Liver (tissue), 9 donors: ENCODE results near the gene CUBN. TPM values are rescaled to one million over a fixed set of nuclear protein-coding genes. Genes with fewer than 3 reads are reported as not detected.

ENCODE experiments used
- DNase-seq: peaks from one replicate; pipeline ENCODE4 v3.0.0-alpha.2; 2017; ENCODE audit warnings: low spot score
- H3K27ac ChIP-seq, 2 donors: one replicate each; pipeline ENCODE4 v1.7.0; 2013; ENCODE audit warnings: inconsistent platforms in 2 of 2, low read length in 2 of 2, control low read depth in 1 of 2, low read depth in 1 of 2, mild to moderate bottlenecking in 1 of 2
- H3K27me3 ChIP-seq, 4 donors: one replicate each; pipeline versions ENCODE4 v1.6.1 to v1.7.0; 2013; ENCODE audit warnings: low read length in 3 of 4, inconsistent platforms in 1 of 4, mild to moderate bottlenecking in 1 of 4, moderate library complexity in 1 of 4; ENCODE audit not compliant: control insufficient read depth in 4 of 4, insufficient read depth in 4 of 4
- H3K36me3 ChIP-seq, 4 donors: one replicate each; pipeline versions ENCODE4 v1.6.1 to v1.7.0; 2013; ENCODE audit warnings: low read length in 3 of 4, mild to moderate bottlenecking in 3 of 4, low read depth in 1 of 4, moderate library complexity in 1 of 4; ENCODE audit not compliant: control insufficient read depth in 4 of 4, insufficient read depth in 3 of 4
- H3K4me1 ChIP-seq, 4 donors: one replicate each; pipeline versions ENCODE4 v1.6.1 to v1.7.0; 2013; ENCODE audit warnings: low read length in 3 of 4, mild to moderate bottlenecking in 3 of 4, moderate library complexity in 1 of 4; ENCODE audit not compliant: control insufficient read depth in 4 of 4, insufficient read depth in 4 of 4
- H3K4me3 ChIP-seq, 3 donors: one replicate each; pipeline versions ENCODE4 v1.6.1 to v1.7.0; 2013; ENCODE audit warnings: low read length in 3 of 3, control low read depth in 1 of 3, low read depth in 1 of 3, mild to moderate bottlenecking in 1 of 3
- H3K9ac ChIP-seq, 2 donors: one replicate each; pipeline ENCODE4 v1.7.0; 2013; ENCODE audit warnings: low read length in 2 of 2, mild to moderate bottlenecking in 2 of 2, moderate library complexity in 2 of 2, control low read depth in 1 of 2, low read depth in 1 of 2
- H3K9me3 ChIP-seq, 4 donors: one replicate each; pipeline versions ENCODE4 v1.6.1 to v1.7.0; 2013; ENCODE audit warnings: low read length in 3 of 4; ENCODE audit not compliant: control insufficient read depth in 4 of 4
- ATF3 ChIP-seq: IDR thresholded peaks from 2 replicates; pipeline ENCODE4 v1.6.1; 2016; ENCODE audit warnings: antibody characterized with exemption
- CTCF ChIP-seq: fragments of 150-350 bp; IDR thresholded peaks from 2 replicates; pipeline ENCODE4 v1.5.1; 2017; ENCODE audit warnings: improper control_type of control experiment, low read depth, low read length; ENCODE audit not compliant: missing input control
- EGR1 ChIP-seq, 2 donors: IDR thresholded peaks; 2 replicates each; pipeline ENCODE4 v1.6.1; 2016 to 2018; ENCODE audit warnings: antibody characterized with exemption in 2 of 2, low read depth in 2 of 2
- FOXA1 ChIP-seq: IDR thresholded peaks from 2 replicates; pipeline ENCODE4 v1.6.1; 2016; ENCODE audit warnings: antibody characterized with exemption
- FOXA2 ChIP-seq: IDR thresholded peaks from 2 replicates; pipeline ENCODE4 v1.6.1; 2016; ENCODE audit warnings: antibody characterized with exemption
- GABPA ChIP-seq, 2 donors: IDR thresholded peaks in 1 of 2; conservative IDR thresholded peaks in 1 of 2; 2 replicates each; pipeline ENCODE4 v1.6.1; 2016; ENCODE audit warnings: antibody characterized with exemption in 2 of 2, mild to moderate bottlenecking in 1 of 2, moderate library complexity in 1 of 2
- HNF4A ChIP-seq, 2 donors: conservative IDR thresholded peaks; 2 replicates each; pipeline ENCODE4 v1.6.1; 2016; ENCODE audit warnings: antibody characterized with exemption in 2 of 2, mild to moderate bottlenecking in 2 of 2
- HNF4G ChIP-seq: IDR thresholded peaks from 2 replicates; pipeline ENCODE4 v1.6.1; 2016; ENCODE audit warnings: antibody characterized with exemption
- JUND ChIP-seq, 2 donors: IDR thresholded peaks; 2 replicates each; pipeline ENCODE4 v1.6.1; 2016; ENCODE audit warnings: antibody characterized with exemption in 2 of 2
- MAX ChIP-seq: IDR thresholded peaks from 2 replicates; pipeline ENCODE4 v1.6.1; 2016; ENCODE audit warnings: antibody characterized with exemption
- NR2F2 ChIP-seq: IDR thresholded peaks from 2 replicates; pipeline ENCODE4 v1.6.1; 2016; ENCODE audit warnings: antibody characterized with exemption
- RAD21 ChIP-seq, 2 donors: IDR thresholded peaks; 2 replicates each; pipeline ENCODE4 v1.6.1; 2016; ENCODE audit warnings: antibody characterized with exemption in 2 of 2, mild to moderate bottlenecking in 2 of 2
- REST ChIP-seq: IDR thresholded peaks from 2 replicates; pipeline ENCODE4 v1.6.1; 2016; ENCODE audit warnings: antibody characterized with exemption, mild to moderate bottlenecking
- RXRA ChIP-seq, 2 donors: IDR thresholded peaks; 2 replicates each; pipeline ENCODE4 v1.6.1; 2017 to 2018; ENCODE audit warnings: antibody characterized with exemption in 2 of 2, mild to moderate bottlenecking in 1 of 2
- SP1 ChIP-seq: IDR thresholded peaks from 2 replicates; pipeline ENCODE4 v1.6.1; 2018; ENCODE audit warnings: antibody characterized with exemption, mild to moderate bottlenecking
- TAF1 ChIP-seq: conservative IDR thresholded peaks from 2 replicates; pipeline ENCODE4 v1.6.1; 2016; ENCODE audit warnings: antibody characterized with exemption, mild to moderate bottlenecking
- YY1 ChIP-seq: IDR thresholded peaks from 2 replicates; pipeline ENCODE4 v1.6.1; 2016; ENCODE audit warnings: antibody characterized with exemption, mild to moderate bottlenecking
- ZBTB33 ChIP-seq: IDR thresholded peaks from 2 replicates; pipeline ENCODE4 v1.6.1; 2016; ENCODE audit warnings: antibody characterized with exemption
- WGBS: extraction: QIAGEN DNeasy Blood & Tissue Kit; methylation state at CpG from one replicate; pipeline ENCODE4 v1.1.7; 2013; 5-methylcytosine and 5-hydroxymethylcytosine counted together
- polyA plus RNA-seq, 2 donors: library from polyadenylated mRNA; stranded (reverse) in 1 of 2; unstranded in 1 of 2; fragments of 200-250 nt in 1 of 2; fragments of >200 nt in 1 of 2; fragmentation: Nextera tagmentation in 1 of 2; extraction: Ambion mirVana in 1 of 2; gene quantifications; one replicate each; pipeline versions ENCODE4 v1.2.1 to v1.2.3, GENCODE V29; 2013 to 2015
- total RNA-seq, 2 donors: library from RNA; depleted of rRNA; stranded (reverse); fragments of >200 nt; gene quantifications; one replicate each; pipeline ENCODE4 v1.2.3, GENCODE V29; 2014
- donor health status: healthy.
- donor health status: healthy.
- donor health status: healthy.
- donor health status: healthy.
- donor health status: healthy.

CUBN gene
- total and polyA plus RNA-seq, 4 donors: 0.01 to 0.67 (median 0.30) TPM

GRCh38 chr10:17075533-17076359 lies 53.9 kb downstream of the CUBN start:
- H3K27ac ChIP-seq: no peak overlapping the region
- no peak overlapping the region for H3K9ac ChIP-seq
- no peaks in the 10 kb centered on the region for H3K27me3 ChIP-seq
- no peaks in the 10 kb centered on the region for H3K36me3 ChIP-seq
- DNase-seq: no peak
- WGBS: 91% methylated on average over 2 of the region's 2 CpGs
- no peaks in the 10 kb centered on the region for H3K9me3 ChIP-seq
- TF ChIP-seq ZBTB33 (no peak), TAF1 (no peak), MAX (no peak), JUND (IDR thresholded peaks at IDR 0.05) (no peak), REST (no peak), NR2F2 (no peak), EGR1 (IDR thresholded peaks at IDR 0.05; ENCODE audit: low read depth in 2 of 2) (no peak), GABPA (IDR thresholded peaks at IDR 0.05 in 1 of 2, conservative IDR thresholded peaks at IDR 0.05 in 1 of 2) (no peak), RXRA (IDR thresholded peaks at IDR 0.05) (no peak), SP1 (no peak), HNF4G (no peak), YY1 (no peak), CTCF (no peak)
- no peak overlapping the region for H3K4me3 ChIP-seq
- no peaks in the 10 kb centered on the region for H3K4me1 ChIP-seq

- DNase-seq: no peak
- no peaks in the 10 kb centered on the region for H3K4me1 ChIP-seq
- no peak overlapping the region for H3K27ac ChIP-seq
- H3K27me3 ChIP-seq: no peaks in the 10 kb centered on the region
- H3K9me3 ChIP-seq: no peaks in the 10 kb centered on the region
- TF ChIP-seq CTCF (no peak), HNF4A (conservative IDR thresholded peaks at IDR 0.05) (no peak), ATF3 (no peak), JUND (IDR thresholded peaks at IDR 0.05) (no peak), TAF1 (no peak), FOXA1 (no peak), MAX (no peak), ZBTB33 (no peak), FOXA2 (no peak), HNF4G (no peak), SP1 (no peak), EGR1 (IDR thresholded peaks at IDR 0.05; ENCODE audit: low read depth in 2 of 2) (no peak), YY1 (no peak), RAD21 (IDR thresholded peaks at IDR 0.05) (no peak), NR2F2 (no peak)
- no peak overlapping the region for H3K9ac ChIP-seq
- no peaks in the 10 kb centered on the region for H3K36me3 ChIP-seq
- H3K4me3 ChIP-seq: no peak overlapping the region
These were observed 55.1 kb downstream of the CUBN start for GRCh38 chr10:17074541-17074847.
